Measurements from ENCODE around the gene MFGE8. TPM values are rescaled to one million over a fixed set of nuclear protein-coding genes. Genes with fewer than 3 reads are reported as not detected.
A peak's percentile ranks its signal among the peaks of the same experiment; 100 is the strongest.

The MFGE8 gene
- total and polyA plus RNA-seq, 12 donors, result 16.1 to 308 (median 135) TPM

- Histone ChIP-seq H3K4me3 (no peak overlapping the region), H3K4me1 (replicated peaks in 1 of 2) (peaks cover 0 to 5% of the 10 kb centered on the region in 2 donors), H3K27ac (peak overlapping the region in 1 of 5 donors; percentile 10), H3K9me3 (replicated peaks in 1 of 3) (no peaks in the 10 kb centered on the region), H3K27me3 (no peaks in the 10 kb centered on the region), H3K36me3 (replicated peaks in 1 of 2) (peaks cover 0 to 16% of the 10 kb centered on the region in 2 donors)
- intact Hi-C loops (cut with DNase I), result loop anchor here (10.0 kb wide), 1 partner anchor 282 kb away; no protein-coding TSS in a partner anchor
- no peak for DNase-seq
- no peak for TF ChIP-seq CTCF (IDR thresholded peaks at IDR 0.05)
- TF ChIP-seq POLR2A (IDR thresholded peaks at IDR 0.05), result no peak
- 64 to 100% (median 82%) methylated on average over 1 to 2 of the region's 2 CpGs for WGBS, 4 donors
Observed at GRCh38 chr15:88902846-88903245, 10.3 kb downstream of the MFGE8 start.

- intact Hi-C loops (cut with DNase I), result loop anchor here (10.0 kb wide), 1 partner anchor 282 kb away; no protein-coding TSS in a partner anchor
- Histone ChIP-seq H3K4me3 (no peak overlapping the region), H3K27ac (peak overlapping the region in 1 of 5 donors; percentile 10)
Observed at GRCh38 chr15:88902221-88902835, 10.9 kb downstream of the MFGE8 start.

GRCh38 chr15:88901508-88902220 is 11.5 kb downstream of the MFGE8 start:
- H3K27me3 ChIP-seq, result no peaks in the 10 kb centered on the region
- TF ChIP-seq POLR2A (IDR thresholded peaks at IDR 0.05) (no peak), CTCF (IDR thresholded peaks at IDR 0.05) (no peak)
- intact Hi-C loops (cut with DNase I), result loop anchor here (10.0 kb wide), 1 partner anchor 283 kb away; no protein-coding TSS in a partner anchor
- WGBS, 4 donors, result 89 to 93% (median 91%) methylated on average over 10 to 15 of the region's 15 CpGs
- H3K9me3 ChIP-seq (replicated peaks in 1 of 3), result no peaks in the 10 kb centered on the region
- H3K4me3 ChIP-seq, result no peak overlapping the region
- peaks cover 0 to 10% of the 10 kb centered on the region in 2 donors for H3K4me1 ChIP-seq (replicated peaks in 1 of 2)
- H3K36me3 ChIP-seq (replicated peaks in 1 of 2), result peaks cover 0 to 16% of the 10 kb centered on the region in 2 donors
- no peak for DNase-seq
- no peak overlapping the region for H3K27ac ChIP-seq

More at GRCh38 chr15:88902221-88902835, 10.9 kb downstream of the MFGE8 start:
- peaks cover 0 to 5% of the 10 kb centered on the region in 2 donors for H3K4me1 ChIP-seq (replicated peaks in 1 of 2)
- no peaks in the 10 kb centered on the region for H3K9me3 ChIP-seq (replicated peaks in 1 of 3)
- no peak for DNase-seq
- WGBS, 4 donors, result 81 to 92% (median 83%) methylated on average over 6 of the region's 6 CpGs
- no peaks in the 10 kb centered on the region for H3K27me3 ChIP-seq
- TF ChIP-seq POLR2A (IDR thresholded peaks at IDR 0.05) (no peak), CTCF (IDR thresholded peaks at IDR 0.05) (no peak)
- peaks cover 0 to 16% of the 10 kb centered on the region in 2 donors for H3K36me3 ChIP-seq (replicated peaks in 1 of 2)

- no peaks in the 10 kb centered on the region for H3K27me3 ChIP-seq
- peaks cover 0 to 16% of the 10 kb centered on the region in 2 donors for H3K36me3 ChIP-seq (replicated peaks in 1 of 2)
- intact Hi-C loops (cut with DNase I), result loop anchor here (10.0 kb wide), 1 partner anchor 284 kb away; no protein-coding TSS in a partner anchor
- peaks cover 0 to 10% of the 10 kb centered on the region in 2 donors for H3K4me1 ChIP-seq (replicated peaks in 1 of 2)
- no peaks in the 10 kb centered on the region for H3K9me3 ChIP-seq (replicated peaks in 1 of 3)
- no peak overlapping the region for H3K27ac ChIP-seq
- WGBS, 4 donors, result 81 to 88% (median 83%) methylated on average over 5 of the region's 5 CpGs
- no peak for TF ChIP-seq CTCF (IDR thresholded peaks at IDR 0.05)
- no peak for TF ChIP-seq POLR2A (IDR thresholded peaks at IDR 0.05)
- no peak overlapping the region for H3K4me3 ChIP-seq
- DNase-seq, result no peak
Observed at GRCh38 chr15:88900982-88901418, 12.2 kb downstream of the MFGE8 start.

All from adrenal gland (tissue), 12 donors.